MM.1S (cell line): ENCODE results near the gene TCERG1L.

ENCODE experiments used
- DNase-seq: peaks from one replicate; pipeline ENCODE4 v3.0.0-alpha.2; 2015
- H2AFZ ChIP-seq: fragments of 300-600 bp; sonication (generic); 2 replicates; pipeline ENCODE4 v1.6.0; 2016; ENCODE audit warnings: antibody characterized with exemption, low read length
- H3F3A ChIP-seq: fragments of 300-600 bp; sonication (generic); 2 replicates; pipeline ENCODE4 v1.6.1; 2016; ENCODE audit warnings: mild to moderate bottlenecking, antibody characterized with exemption, low read length, moderate library complexity, mixed read lengths; ENCODE audit not compliant: insufficient read depth
- H3K27ac ChIP-seq: fragments of 300-600 bp; sonication (generic); 2 replicates; pipeline ENCODE4 v1.5.1; 2016; ENCODE audit warnings: mild to moderate bottlenecking, low read length
- H3K27me3 ChIP-seq: fragments of 300-600 bp; sonication (generic); replicated peaks from 2 replicates; pipeline ENCODE4 v1.6.0; 2016; ENCODE audit warnings: low read length; ENCODE audit not compliant: insufficient read depth
- H3K36me3 ChIP-seq: fragments of 300-600 bp; sonication (generic); replicated peaks from 2 replicates; pipeline ENCODE4 v1.6.1; 2016; ENCODE audit warnings: mild to moderate bottlenecking, low read length, mixed read lengths; ENCODE audit not compliant: insufficient read depth
- H3K4me1 ChIP-seq: fragments of 300-600 bp; sonication (generic); 2 replicates; pipeline ENCODE4 v1.6.1; 2016; ENCODE audit warnings: low read length, mixed read lengths
- H3K4me2 ChIP-seq: fragments of 300-600 bp; sonication (generic); 2 replicates; pipeline ENCODE4 v1.6.0; 2016; ENCODE audit warnings: low read depth, low read length
- H3K4me3 ChIP-seq: fragments of 300-600 bp; sonication (generic); 2 replicates; pipeline ENCODE4 v1.5.1; 2016; ENCODE audit warnings: low read length, mixed read lengths
- H3K79me2 ChIP-seq: fragments of 300-600 bp; sonication (generic); 2 replicates; pipeline ENCODE4 v1.6.1; 2016; ENCODE audit warnings: mixed run types, low read length, mixed read lengths
- H3K9ac ChIP-seq: fragments of 300-600 bp; sonication (generic); 2 replicates; pipeline ENCODE4 v1.6.1; 2016; ENCODE audit warnings: low read length, mixed read lengths
- H3K9me2 ChIP-seq: fragments of 300-600 bp; sonication (generic); replicated peaks from 2 replicates; pipeline ENCODE4 v1.6.1; 2016; ENCODE audit warnings: mild to moderate bottlenecking, low read length, mixed read lengths; ENCODE audit not compliant: insufficient read depth
- H3K9me3 ChIP-seq: fragments of 300-600 bp; sonication (generic); replicated peaks from 2 replicates; pipeline ENCODE4 v1.6.1; 2016; ENCODE audit warnings: mild to moderate bottlenecking, low read length, mixed read lengths; ENCODE audit not compliant: insufficient read depth
- H4K20me1 ChIP-seq: fragments of 300-600 bp; sonication (generic); 2 replicates; pipeline ENCODE4 v1.6.1; 2016; ENCODE audit warnings: mild to moderate bottlenecking, low read length, moderate library complexity, mixed read lengths; ENCODE audit not compliant: insufficient read depth
- CTCF ChIP-seq: fragments of 300-600 bp; sonication (generic); IDR thresholded peaks from 2 replicates; pipeline ENCODE4 v1.5.1; 2016; ENCODE audit warnings: antibody characterized with exemption, low read length, mixed read lengths
- EZH2 ChIP-seq: fragments of 300-600 bp; sonication (generic); optimal IDR thresholded peaks from 2 replicates; pipeline ENCODE3; 2017; ENCODE audit warnings: low read depth, mild to moderate bottlenecking, antibody characterized with exemption, low read length, mixed read lengths
- EZH2phosphoT487 ChIP-seq: fragments of 300-600 bp; sonication (generic); IDR thresholded peaks from 2 replicates; pipeline ENCODE4 v1.6.1; 2018; ENCODE audit warnings: antibody characterized with exemption, low read length

Gene TCERG1L

GRCh38 chr10:131067690-131068089 is 243.8 kb downstream of the TCERG1L start:
- TF ChIP-seq CTCF, result no peak
- no peak for TF ChIP-seq EZH2
- no peak for TF ChIP-seq EZH2phosphoT487
- no peaks in the 10 kb centered on the region for H3K36me3 ChIP-seq
- no peak overlapping the region for H3K4me3 ChIP-seq
- H3K9me2 ChIP-seq, result no peaks in the 10 kb centered on the region
- H3K9ac ChIP-seq, result no peak overlapping the region
- H3K79me2 ChIP-seq, result no peaks in the 10 kb centered on the region
- no peak overlapping the region for H3K4me2 ChIP-seq
- no peaks in the 10 kb centered on the region for H3K9me3 ChIP-seq
- H3F3A ChIP-seq, result no peaks in the 10 kb centered on the region
- no peak overlapping the region for H2AFZ ChIP-seq
- DNase-seq, result no peak
- no peak overlapping the region for H3K27ac ChIP-seq
- no peaks in the 10 kb centered on the region for H3K27me3 ChIP-seq
- H3K4me1 ChIP-seq, result no peaks in the 10 kb centered on the region
- H4K20me1 ChIP-seq, result no peaks in the 10 kb centered on the region

GRCh38 chr10:131065673-131066305 is 245.7 kb downstream of the TCERG1L start:
- Histone ChIP-seq H3F3A (no peaks in the 10 kb centered on the region), H3K79me2 (no peaks in the 10 kb centered on the region), H2AFZ (no peak overlapping the region), H3K27me3 (no peaks in the 10 kb centered on the region), H4K20me1 (no peaks in the 10 kb centered on the region), H3K9me3 (no peaks in the 10 kb centered on the region), H3K9me2 (no peaks in the 10 kb centered on the region), H3K36me3 (no peaks in the 10 kb centered on the region), H3K4me3 (no peak overlapping the region), H3K4me2 (no peak overlapping the region), H3K4me1 (no peaks in the 10 kb centered on the region), H3K9ac (no peak overlapping the region), H3K27ac (no peak overlapping the region)
- TF ChIP-seq EZH2phosphoT487 (no peak), EZH2 (no peak), CTCF (no peak)
- no peak for DNase-seq

DNA sequence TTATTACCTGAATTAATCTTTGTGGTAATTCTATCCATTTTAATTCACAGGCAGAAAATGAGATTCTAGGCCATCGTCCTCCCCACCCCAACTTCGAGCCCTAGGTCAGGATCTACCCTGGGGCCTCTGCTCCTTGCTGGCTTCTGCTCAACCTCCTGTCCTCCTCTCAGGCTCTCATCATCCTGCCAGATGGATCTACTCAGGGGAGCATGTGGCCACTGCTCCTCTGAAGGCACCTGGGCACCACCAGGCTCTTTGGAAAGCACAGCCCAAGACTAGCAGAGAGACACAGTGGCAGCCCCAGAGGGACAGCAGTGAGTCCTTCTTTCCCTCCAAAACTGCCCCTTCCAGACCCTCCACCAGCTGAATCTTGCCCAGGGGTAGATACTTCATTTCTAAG is 248.2 kb downstream of the TCERG1L start:
- H3K27me3 ChIP-seq, result no peaks in the 10 kb centered on the region
- TF ChIP-seq CTCF, result no peak
- TF ChIP-seq EZH2phosphoT487, result no peak
- no peak for TF ChIP-seq EZH2
- no peak overlapping the region for H3K27ac ChIP-seq
- H3F3A ChIP-seq, result no peaks in the 10 kb centered on the region
- no peak overlapping the region for H2AFZ ChIP-seq
- H4K20me1 ChIP-seq, result no peaks in the 10 kb centered on the region
- no peaks in the 10 kb centered on the region for H3K4me1 ChIP-seq
- no peak for DNase-seq
- no peaks in the 10 kb centered on the region for H3K9me2 ChIP-seq
- H3K4me2 ChIP-seq, result no peak overlapping the region
- H3K9me3 ChIP-seq, result no peaks in the 10 kb centered on the region
- no peak overlapping the region for H3K4me3 ChIP-seq
- no peaks in the 10 kb centered on the region for H3K79me2 ChIP-seq
- no peak overlapping the region for H3K9ac ChIP-seq
- H3K36me3 ChIP-seq, result no peaks in the 10 kb centered on the region
